HepG2 (cell line): ENCODE measurements around the gene ANGPTL5. TPM values are rescaled to one million over a fixed set of nuclear protein-coding genes. Genes with fewer than 3 reads are reported as not detected.

Experiments used
- ARNT2 ChIP-seq: sonication (generic); formaldehyde crosslinking; IDR thresholded peaks from 2 replicates; pipeline ENCODE4 v1.8.0; 2022; ENCODE audit warnings: mild to moderate bottlenecking, low read depth, missing genetic modification reagents, moderate library complexity
- BRD4 ChIP-seq: sonication (generic); formaldehyde crosslinking; IDR thresholded peaks from 2 replicates; pipeline ENCODE4 v1.4.0; 2020; ENCODE audit warnings: missing genetic modification reagents
- CSRNP1 ChIP-seq: sonication (generic); formaldehyde crosslinking; IDR thresholded peaks from 2 replicates; pipeline ENCODE4 v1.8.1; 2023; ENCODE audit warnings: mild to moderate bottlenecking, missing genetic modification reagents
- EED ChIP-seq: sonication (generic); formaldehyde crosslinking; IDR thresholded peaks from 2 replicates; pipeline ENCODE4 v1.5.0; 2020; ENCODE audit warnings: mild to moderate bottlenecking, missing genetic modification reagents
- GTF3A ChIP-seq: sonication (generic); formaldehyde crosslinking; conservative IDR thresholded peaks from 2 replicates; pipeline ENCODE4 v1.4.0; 2020; ENCODE audit warnings: mild to moderate bottlenecking, missing genetic modification reagents
- HIVEP1 ChIP-seq: sonication (generic); formaldehyde crosslinking; IDR thresholded peaks from 2 replicates; pipeline ENCODE4 v1.4.0; 2020; ENCODE audit warnings: mild to moderate bottlenecking, missing genetic modification reagents
- IKZF5 ChIP-seq: IDR thresholded peaks from 2 replicates; pipeline ENCODE4 v1.6.1; 2018; ENCODE audit warnings: missing genetic modification reagents, mild to moderate bottlenecking, missing compliant biosample characterization
- JDP2 ChIP-seq: sonication (generic); formaldehyde crosslinking; IDR thresholded peaks from 2 replicates; pipeline ENCODE4 v1.8.1; 2022; ENCODE audit warnings: missing genetic modification reagents, borderline replicate concordance
- KDM4B ChIP-seq: sonication (generic); formaldehyde crosslinking; IDR thresholded peaks from 2 replicates; pipeline ENCODE4 v1.4.0; 2020; ENCODE audit warnings: missing genetic modification reagents
- KLF15 ChIP-seq: sonication (generic); formaldehyde crosslinking; IDR thresholded peaks from 2 replicates; pipeline ENCODE4 v1.8.1; 2023; ENCODE audit warnings: borderline replicate concordance, mild to moderate bottlenecking, inconsistent platforms, missing genetic modification reagents, mixed read lengths
- KMT2A ChIP-seq: sonication (generic); formaldehyde crosslinking; IDR thresholded peaks from 2 replicates; pipeline ENCODE4 v1.4.0; 2020; ENCODE audit warnings: missing genetic modification reagents
- MXD1 ChIP-seq: sonication (generic); formaldehyde crosslinking; IDR thresholded peaks from 2 replicates; pipeline ENCODE4 v1.4.0; 2020; ENCODE audit warnings: mild to moderate bottlenecking, missing genetic modification reagents
- MXD4 ChIP-seq: IDR thresholded peaks from 2 replicates; pipeline ENCODE4 v1.6.1; 2016; ENCODE audit warnings: mild to moderate bottlenecking, missing biosample characterization, missing genetic modification reagents
- PITX1 ChIP-seq: sonication (generic); formaldehyde crosslinking; IDR thresholded peaks from 2 replicates; pipeline ENCODE4 v1.5.1; 2020; ENCODE audit warnings: mild to moderate bottlenecking, missing genetic modification reagents
- RARA ChIP-seq: IDR thresholded peaks from 2 replicates; pipeline ENCODE4 v1.6.1; 2016; ENCODE audit warnings: missing genetic modification reagents, missing compliant biosample characterization
- THAP9 ChIP-seq: sonication (generic); formaldehyde crosslinking; IDR thresholded peaks from 2 replicates; pipeline ENCODE4; 2020; ENCODE audit warnings: missing genetic modification reagents, mild to moderate bottlenecking, borderline replicate concordance
- ZFY ChIP-seq: sonication (generic); formaldehyde crosslinking; IDR thresholded peaks from 2 replicates; pipeline ENCODE4 v1.4.0; 2020; ENCODE audit warnings: missing genetic modification reagents
- ZNF263 ChIP-seq: sonication (generic); formaldehyde crosslinking; IDR thresholded peaks from 2 replicates; pipeline ENCODE4 v1.4.0; 2020; ENCODE audit warnings: missing genetic modification reagents
- ZNF639 ChIP-seq: conservative IDR thresholded peaks from 2 replicates; pipeline ENCODE4 v1.6.1; 2018; ENCODE audit warnings: missing genetic modification reagents
- ZNF737 ChIP-seq: sonication (generic); formaldehyde crosslinking; IDR thresholded peaks from 2 replicates; pipeline ENCODE4 v1.5.0; 2020; ENCODE audit warnings: missing genetic modification reagents, mild to moderate bottlenecking, borderline replicate concordance
- ZNF768 ChIP-seq: sonication (generic); formaldehyde crosslinking; IDR thresholded peaks from 2 replicates; pipeline ENCODE4 v1.4.0; 2020; ENCODE audit warnings: missing genetic modification reagents
- ZNF883 ChIP-seq: sonication (generic); formaldehyde crosslinking; IDR thresholded peaks from 2 replicates; pipeline ENCODE4 v1.5.1; 2020; ENCODE audit warnings: mild to moderate bottlenecking, missing genetic modification reagents; ENCODE audit errors: not compliant biosample characterization
- ZSCAN9 ChIP-seq: IDR thresholded peaks from 2 replicates; pipeline ENCODE4 v1.6.1; 2016; ENCODE audit warnings: borderline replicate concordance
- polyA plus RNA-seq, 8 experiments: library from polyadenylated mRNA; depleted of rRNA in 3 of 8; stranded (reverse) in 7 of 8; unstranded in 1 of 8; fragments of >200 nt; fragmentation: Illumina TruSeq in 4 of 8; extraction: Trizol in 4 of 8; gene quantifications; 2 replicates each; pipeline versions ENCODE4 v1.2.1 to v1.2.3, GENCODE V29; 2011 to 2016; ENCODE audit warnings: low read depth in 4 of 8, missing spikeins in 1 of 8, mixed read lengths in 1 of 8; ENCODE audit not compliant: insufficient read depth in 1 of 8
- total RNA-seq, 5 experiments: library from RNA; depleted of rRNA; stranded (reverse); fragments of >200 nt; fragmentation: Illumina TruSeq; extraction: Trizol; gene quantifications; 2 replicates each; pipeline ENCODE4 v1.2.3, GENCODE V29; 2016; ENCODE audit warnings: low read depth in 1 of 5

The ANGPTL5 gene
- total and polyA plus RNA-seq, 2 of the 13 experiments (the other 11 are each of a cell fraction or from before 2014, with no cell fraction given): not detected

- TF ChIP-seq CSRNP1 (peak; percentile 82; the same call in 1 of the 2 replicates), MXD1 (CRISPR knock-in tag) (peak; percentile 80), ARNT2 (CRISPR knock-in tag) (no peak), ZNF639 (no peak), RARA (peak; percentile 7; the same call in 1 of the 2 replicates), KMT2A (CRISPR knock-in tag) (peak; percentile 88), THAP9 (CRISPR knock-in tag) (peak; percentile 95), ZFY (CRISPR knock-in tag) (peak; percentile 71), ZNF263 (CRISPR knock-in tag) (0 out of 2 replicates have a peak, but pooled peaks have one; percentile 58), PITX1 (CRISPR knock-in tag) (0 out of 2 replicates have a peak, but pooled peaks have one; percentile 46), HIVEP1 (CRISPR knock-in tag) (peak; percentile 85), KDM4B (CRISPR knock-in tag) (0 out of 2 replicates have a peak, but pooled peaks have one; percentile 39), ZNF737 (CRISPR knock-in tag) (no peak), ZNF883 (CRISPR knock-in tag) (peak; percentile 82), IKZF5 (CRISPR knock-in tag) (peak; percentile 89), MXD4 (CRISPR knock-in tag) (peak; percentile 90), GTF3A (no peak), EED (peak; percentile 69; the same call in 1 of the 2 replicates), JDP2 (CRISPR knock-in tag) (no peak), ZNF768 (CRISPR knock-in tag) (peak; percentile 70; the same call in 1 of the 2 replicates), ZSCAN9 (no peak), BRD4 (CRISPR knock-in tag) (0 out of 2 replicates have a peak, but pooled peaks have one; percentile 57), KLF15 (CRISPR knock-in tag) (no peak)
Measured at GRCh38 chr11:101914738-101915426, 1.4 kb downstream of the ANGPTL5 start, which contains the start of gene CEP126 (continued).
